A549 (cell line): ENCODE measurements around the gene CPA3. TPM values are rescaled to one million over a fixed set of nuclear protein-coding genes. Genes with fewer than 3 reads are reported as not detected.

Experiments
- ATAC-seq, 2 experiments: fragments of 200-7000 bp in 1 of 2; fragments of >200 bp in 1 of 2; cut with Nextera tagmentation in 1 of 2; cut with Tn5 transposase in 1 of 2; 3 replicates each; pipeline versions ENCODE4 v1.8.0 to v1.9.1; 2018 to 2020; ENCODE audit warnings: mild to moderate bottlenecking in 1 of 2, moderate library complexity in 1 of 2
- CTCF ChIA-PET: fragments of 300-600 bp; sonication (Branson Sonifier 250); formaldehyde crosslinking; extraction: SDS; loops from one replicate; lab custom pipeline; 2021; ENCODE audit warnings: antibody characterized with exemption, inconsistent platforms; lab: Yijun Ruan, JAX
- POLR2A ChIA-PET: fragments of 350-600 bp; formaldehyde crosslinking; extraction: SDS; loops from one replicate; lab custom pipeline; 2021; ENCODE audit warnings: antibody characterized with exemption, inconsistent platforms; lab: Yijun Ruan, JAX
- DNase-seq, 2 experiments: peaks; one replicate each; pipeline versions ENCODE4 v3.0.0 to v3.0.0-alpha.2; 2011 to 2016; ENCODE audit warnings: low read depth in 1 of 2, low spot score in 1 of 2
- FAIRE-seq: peaks from 2 replicates; lab custom pipeline; 2011; peaks lifted over from hg19 to GRCh38; lab: Jason Lieb, UNC
- H3K27ac ChIP-seq, 2 experiments: fragments of >200 bp; sonication (Bioruptor Twin); formaldehyde crosslinking; 3 replicates each; pipeline ENCODE4 v1.5.1; 2016 to 2017
- H3K4me1 ChIP-seq: fragments of >200 bp; sonication (Bioruptor Twin); formaldehyde crosslinking; 3 replicates; pipeline ENCODE4 v1.6.1; 2016
- H3K4me2 ChIP-seq: fragments of >200 bp; sonication (Bioruptor Twin); formaldehyde crosslinking; 3 replicates; pipeline ENCODE4 v1.6.1; 2016
- H3K4me3 ChIP-seq: fragments of >200 bp; sonication (Bioruptor Twin); formaldehyde crosslinking; 3 replicates; pipeline ENCODE4 v1.5.1; 2016
- H3K9me3 ChIP-seq: fragments of >200 bp; sonication (Bioruptor Twin); formaldehyde crosslinking; 3 replicates; pipeline ENCODE4 v1.6.1; 2016
- CBX2 ChIP-seq: fragments of 200-600 bp; sonication (generic); IDR thresholded peaks from 2 replicates; pipeline ENCODE4 v1.6.1; 2016; ENCODE audit warnings: low read depth, mild to moderate bottlenecking, borderline replicate concordance
- CBX8 ChIP-seq: fragments of 200-600 bp; sonication (generic); IDR thresholded peaks from 2 replicates; pipeline ENCODE4 v1.6.1; 2016
- CEBPB ChIP-seq, 2 experiments: fragments of >200 bp in 1 of 2; sonication (Bioruptor Twin) in 1 of 2; formaldehyde crosslinking in 1 of 2; IDR thresholded peaks; 2 replicates each; pipeline ENCODE4 v1.6.1; 2012 to 2016
- CHD2 ChIP-seq: fragments of 150-350 bp; IDR thresholded peaks from 2 replicates; pipeline ENCODE4 v1.6.1; 2014; ENCODE audit warnings: low read length; ENCODE audit not compliant: partially characterized antibody
- CHD4 ChIP-seq: fragments of 200-600 bp; sonication (generic); IDR thresholded peaks from 2 replicates; pipeline ENCODE4 v1.6.1; 2016; ENCODE audit warnings: antibody characterized with exemption, mild to moderate bottlenecking, borderline replicate concordance
- EHF ChIP-seq: fragments of 250-450 bp; sonication (Bioruptor Pico); IDR thresholded peaks from 2 replicates; pipeline ENCODE4 v1.5.0; 2020; ENCODE audit warnings: mild to moderate bottlenecking
- EP300 ChIP-seq, 2 experiments: fragments of >200 bp; sonication (Bioruptor Twin); formaldehyde crosslinking; IDR thresholded peaks; 2 replicates in 1 of 2; 3 replicates in 1 of 2; pipeline ENCODE4 v1.6.1; 2016 to 2017
- ESRRA ChIP-seq: fragments of 150-350 bp; IDR thresholded peaks from 2 replicates; pipeline ENCODE4 v1.6.1; 2014; ENCODE audit warnings: mild to moderate bottlenecking, low read length, borderline replicate concordance
- FOSL2 ChIP-seq, 2 experiments: fragments of 450-650 bp in 1 of 2; fragments of >200 bp in 1 of 2; sonication (Bioruptor Twin) in 1 of 2; formaldehyde crosslinking; IDR thresholded peaks; 2 replicates each; pipeline versions ENCODE4 v1.5.0 to v1.6.1; 2016 to 2020; ENCODE audit warnings: mild to moderate bottlenecking in 1 of 2, moderate library complexity in 1 of 2
- FOXS1 ChIP-seq: fragments of 250-450 bp; sonication (Bioruptor Pico); IDR thresholded peaks from 2 replicates; pipeline ENCODE4 v1.5.0; 2020; ENCODE audit warnings: mild to moderate bottlenecking, moderate library complexity
- GATA3 ChIP-seq: IDR thresholded peaks from 2 replicates; pipeline ENCODE4 v1.6.1; 2012; ENCODE audit warnings: borderline replicate concordance
- HOXB13 ChIP-seq: fragments of 250-450 bp; sonication (Bioruptor Pico); IDR thresholded peaks from 2 replicates; pipeline ENCODE4 v1.5.0; 2020; ENCODE audit warnings: low read depth, mild to moderate bottlenecking, moderate library complexity
- JUN ChIP-seq, 2 experiments: fragments of >200 bp; sonication (Bioruptor Twin); formaldehyde crosslinking; IDR thresholded peaks; 2 replicates in 1 of 2; 3 replicates in 1 of 2; pipeline ENCODE4 v1.6.1; 2016 to 2017
- KDM1A ChIP-seq: fragments of 200-600 bp; sonication (generic); IDR thresholded peaks from 2 replicates; pipeline ENCODE4 v1.6.1; 2016; ENCODE audit warnings: low read depth, mild to moderate bottlenecking
- KDM5A ChIP-seq: fragments of 200-600 bp; sonication (generic); IDR thresholded peaks from 2 replicates; pipeline ENCODE4 v1.6.1; 2016; ENCODE audit warnings: antibody characterized with exemption, mild to moderate bottlenecking
- MYC ChIP-seq: IDR thresholded peaks from 2 replicates; pipeline ENCODE4 v1.6.1; 2012; ENCODE audit warnings: mild to moderate bottlenecking, inconsistent platforms, low read length, improper control_type of control experiment, borderline replicate concordance
- NPAS2 ChIP-seq: fragments of 250-450 bp; sonication (Bioruptor Pico); IDR thresholded peaks from 2 replicates; pipeline ENCODE4 v1.8.0; 2022; ENCODE audit warnings: mild to moderate bottlenecking, moderate library complexity, borderline replicate concordance
- POLR2A ChIP-seq: IDR thresholded peaks from 2 replicates; pipeline ENCODE4 v1.6.1; 2012; ENCODE audit warnings: mild to moderate bottlenecking, low read length
- RAD21 ChIP-seq, 2 experiments: fragments of >200 bp in 1 of 2; sonication (Bioruptor Twin) in 1 of 2; formaldehyde crosslinking in 1 of 2; IDR thresholded peaks in 1 of 2; conservative IDR thresholded peaks in 1 of 2; 2 replicates in 1 of 2; 3 replicates in 1 of 2; pipeline ENCODE4 v1.6.1; 2012 to 2018; ENCODE audit warnings: inconsistent platforms in 1 of 2
- RARB ChIP-seq: fragments of 250-450 bp; sonication (Bioruptor Pico); IDR thresholded peaks from 2 replicates; pipeline ENCODE4 v1.8.0; 2021; ENCODE audit warnings: mild to moderate bottlenecking, moderate library complexity
- RNF2 ChIP-seq: fragments of 200-600 bp; sonication (generic); IDR thresholded peaks from 2 replicates; pipeline ENCODE4 v1.6.1; 2016; ENCODE audit warnings: low read depth, mild to moderate bottlenecking, antibody characterized with exemption, moderate library complexity, borderline replicate concordance
- SMC3 ChIP-seq: fragments of >200 bp; sonication (Bioruptor Twin); formaldehyde crosslinking; IDR thresholded peaks from 3 replicates; pipeline ENCODE4 v1.6.1; 2018; ENCODE audit warnings: inconsistent platforms
- TFCP2L1 ChIP-seq: fragments of 250-450 bp; sonication (Bioruptor Pico); IDR thresholded peaks from 2 replicates; pipeline ENCODE4 v1.5.0; 2021; ENCODE audit warnings: mild to moderate bottlenecking
- TP53 ChIP-seq: fragments of 250-450 bp; sonication (Bioruptor Pico); IDR thresholded peaks from 2 replicates; pipeline ENCODE4 v1.5.0; 2021; ENCODE audit warnings: mild to moderate bottlenecking, moderate library complexity
- ZFP36 ChIP-seq: fragments of 450-650 bp; IDR thresholded peaks from 2 replicates; pipeline ENCODE4 v1.6.1; 2014; ENCODE audit warnings: borderline replicate concordance; ENCODE audit not compliant: partially characterized antibody
- ZNF302 ChIP-seq: fragments of 250-450 bp; sonication (Bioruptor Pico); IDR thresholded peaks from 2 replicates; pipeline ENCODE4 v1.9.0; 2021; ENCODE audit warnings: inconsistent platforms, mild to moderate bottlenecking, moderate library complexity
- ZSCAN20 ChIP-seq: fragments of 250-450 bp; sonication (Bioruptor Pico); IDR thresholded peaks from 2 replicates; pipeline ENCODE4 v1.8.0; 2022; ENCODE audit warnings: mild to moderate bottlenecking, moderate library complexity
- WGBS: methylation state at CpG from one replicate; pipeline ENCODE4 v1.1.6; 2017; ENCODE audit errors: missing lambda C conversion rate; 5-methylcytosine and 5-hydroxymethylcytosine counted together
- polyA plus RNA-seq, 4 experiments: library from polyadenylated mRNA; depleted of rRNA in 3 of 4; stranded (reverse); fragments of >200 nt; fragmentation: RNase III in 1 of 4; extraction: RNeasy Plus Mini Kit Qiagen cat#74134 plus additional on column Dnase treatment in 1 of 4; gene quantifications; 2 replicates in 3 of 4; 3 replicates in 1 of 4; pipeline ENCODE4 v1.2.3, GENCODE V29; 2011 to 2017
- TF ChIP-seq, protein P1 (sequence below): fragments of 250-450 bp; sonication (Bioruptor Pico); IDR thresholded peaks from 2 replicates; pipeline ENCODE4 v1.5.0; 2020; ENCODE audit warnings: low read depth, mild to moderate bottlenecking, moderate library complexity
- TF ChIP-seq, protein P2 (sequence below): IDR thresholded peaks from 2 replicates; pipeline ENCODE4 v1.6.1; 2012
- TF ChIP-seq, protein P3 (sequence below): fragments of >200 bp; sonication (Bioruptor Twin); formaldehyde crosslinking; IDR thresholded peaks from 3 replicates; pipeline ENCODE4 v1.6.1; 2016

CPA3 gene
- polyA plus RNA-seq, 2 of the 4 experiments (the other 2 are of a cell fraction), result not detected

DNA sequence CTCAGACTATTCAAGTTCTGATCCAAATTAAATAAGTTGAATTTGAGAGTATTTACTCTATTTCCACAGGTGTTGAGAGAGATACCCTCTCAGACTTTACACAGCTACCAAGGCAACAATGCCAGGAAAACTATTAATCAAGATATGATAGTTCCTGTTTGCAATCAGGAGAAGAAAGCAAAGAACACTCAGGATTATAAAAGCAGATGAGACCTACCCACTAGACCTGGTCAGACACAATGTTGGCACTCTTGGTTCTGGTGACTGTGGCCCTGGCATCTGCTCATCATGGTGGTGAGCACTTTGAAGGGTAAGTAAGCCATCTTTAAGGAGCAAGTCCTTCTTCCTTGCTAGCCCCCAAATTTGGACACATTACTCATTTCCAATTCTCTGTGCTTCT, 37.5 kb upstream of the CPA3 start, which contains the start of gene CPB1 (continued):
- no peak for TF ChIP-seq ZSCAN20 (CRISPR knock-in tag)
- TF ChIP-seq SMC3, result no peak
- TF ChIP-seq, protein P1, sequence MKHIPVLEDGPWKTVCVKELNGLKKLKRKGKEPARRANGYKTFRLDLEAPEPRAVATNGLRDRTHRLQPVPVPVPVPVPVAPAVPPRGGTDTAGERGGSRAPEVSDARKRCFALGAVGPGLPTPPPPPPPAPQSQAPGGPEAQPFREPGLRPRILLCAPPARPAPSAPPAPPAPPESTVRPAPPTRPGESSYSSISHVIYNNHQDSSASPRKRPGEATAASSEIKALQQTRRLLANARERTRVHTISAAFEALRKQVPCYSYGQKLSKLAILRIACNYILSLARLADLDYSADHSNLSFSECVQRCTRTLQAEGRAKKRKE (CRISPR knock-in tag), result no peak
- no peak for TF ChIP-seq HOXB13 (CRISPR knock-in tag)
- TF ChIP-seq CEBPB (IDR thresholded peaks at IDR 0.05), result no peak
- TF ChIP-seq ESRRA, result no peak
- no peak for TF ChIP-seq RARB (CRISPR knock-in tag)
- no peak for TF ChIP-seq CHD4

DNA sequence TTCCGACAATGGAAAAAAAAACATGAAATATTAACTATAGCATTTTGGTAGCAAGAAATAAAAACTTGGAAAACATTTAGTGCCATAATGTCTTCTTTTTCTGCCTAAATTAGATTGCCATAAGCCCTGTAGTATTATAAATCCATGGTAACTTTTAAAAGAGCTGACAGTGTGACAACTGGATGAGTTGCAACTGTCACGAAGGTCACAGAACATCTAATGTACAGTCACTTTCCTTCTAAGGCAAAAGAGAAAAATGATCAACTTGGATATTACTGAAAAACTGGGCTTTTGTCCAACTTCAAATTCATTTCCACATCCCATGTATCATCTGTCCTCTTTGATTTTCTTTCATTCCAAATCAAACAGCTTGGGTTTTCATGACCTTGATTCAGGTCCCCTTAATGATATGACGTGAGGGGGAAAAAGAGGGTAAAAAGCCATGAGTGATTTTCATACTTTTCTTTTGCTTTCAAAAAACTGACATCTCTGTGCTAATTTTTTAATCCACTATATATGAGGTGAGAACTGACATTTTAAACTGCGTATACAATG, 36.9 kb upstream of the CPA3 start:
- Histone ChIP-seq H3K4me1 (no peaks in the 10 kb centered on the region), H3K9me3 (no peaks in the 10 kb centered on the region), H3K4me2 (no peak overlapping the region), H3K4me3 (no peak overlapping the region), H3K27ac (no peak overlapping the region)
- FAIRE-seq, result peak; percentile 18
- ChIA-PET POLR2A (no interaction called here), CTCF (no interaction called here)
- WGBS, result 62% methylated on average over 4 of the region's 4 CpGs
- no peak for DNase-seq
- ATAC-seq, result no peak
- no peak for TF ChIP-seq RAD21 (conservative IDR thresholded peaks at IDR 0.05 in 1 of 2, IDR thresholded peaks at IDR 0.05 in 1 of 2)
- no peak for TF ChIP-seq GATA3
- TF ChIP-seq, protein P2, sequence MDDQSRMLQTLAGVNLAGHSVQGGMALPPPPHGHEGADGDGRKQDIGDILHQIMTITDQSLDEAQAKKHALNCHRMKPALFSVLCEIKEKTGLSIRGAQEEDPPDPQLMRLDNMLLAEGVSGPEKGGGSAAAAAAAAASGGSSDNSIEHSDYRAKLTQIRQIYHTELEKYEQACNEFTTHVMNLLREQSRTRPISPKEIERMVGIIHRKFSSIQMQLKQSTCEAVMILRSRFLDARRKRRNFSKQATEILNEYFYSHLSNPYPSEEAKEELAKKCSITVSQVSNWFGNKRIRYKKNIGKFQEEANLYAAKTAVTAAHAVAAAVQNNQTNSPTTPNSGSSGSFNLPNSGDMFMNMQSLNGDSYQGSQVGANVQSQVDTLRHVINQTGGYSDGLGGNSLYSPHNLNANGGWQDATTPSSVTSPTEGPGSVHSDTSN, result no peak
- no peak for TF ChIP-seq ZSCAN20 (CRISPR knock-in tag)
- no peak for TF ChIP-seq POLR2A

DNA sequence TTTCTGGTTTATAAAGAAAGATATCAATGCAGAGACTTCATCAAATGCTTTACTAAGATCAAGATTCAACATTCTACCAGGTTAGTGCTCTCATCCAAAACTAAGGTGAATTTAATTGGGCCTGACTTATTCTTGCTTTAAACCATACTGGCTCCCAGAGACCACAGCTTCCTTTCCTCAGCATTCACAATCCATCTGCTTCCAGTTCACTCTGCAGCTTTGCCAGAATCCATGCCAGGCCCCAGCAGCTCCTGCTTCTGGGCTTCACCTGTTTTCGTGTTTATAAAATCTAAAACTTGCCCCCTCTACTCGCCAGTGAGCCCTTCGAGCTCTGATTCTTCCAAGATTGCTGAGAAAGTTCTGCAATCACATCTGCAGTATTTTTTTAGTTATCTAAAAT, 35.2 kb upstream of the CPA3 start:
- ChIA-PET POLR2A (no interaction called here), CTCF (no interaction called here)
- no peak overlapping the region for H3K4me2 ChIP-seq
- ATAC-seq, result no peak
- no peak for FAIRE-seq
- H3K27ac ChIP-seq, result no peak overlapping the region
- TF ChIP-seq KDM5A (no peak), EP300 (IDR thresholded peaks at IDR 0.05) (no peak), MYC (no peak), ZNF302 (no peak), JUN (IDR thresholded peaks at IDR 0.05) (no peak), CBX2 (no peak), NPAS2 (CRISPR knock-in tag) (no peak), TP53 (CRISPR knock-in tag) (no peak), TFCP2L1 (CRISPR knock-in tag) (no peak), ESRRA (no peak), EHF (no peak), RNF2 (no peak), FOSL2 (IDR thresholded peaks at IDR 0.05) (no peak), FOSL2 (CRISPR knock-in tag; IDR thresholded peaks at IDR 0.05) (no peak), ZFP36 (no peak), KDM1A (no peak), CBX8 (no peak), CHD2 (no peak), RARB (CRISPR knock-in tag) (no peak), FOXS1 (CRISPR knock-in tag) (no peak)
- TF ChIP-seq, protein P3, sequence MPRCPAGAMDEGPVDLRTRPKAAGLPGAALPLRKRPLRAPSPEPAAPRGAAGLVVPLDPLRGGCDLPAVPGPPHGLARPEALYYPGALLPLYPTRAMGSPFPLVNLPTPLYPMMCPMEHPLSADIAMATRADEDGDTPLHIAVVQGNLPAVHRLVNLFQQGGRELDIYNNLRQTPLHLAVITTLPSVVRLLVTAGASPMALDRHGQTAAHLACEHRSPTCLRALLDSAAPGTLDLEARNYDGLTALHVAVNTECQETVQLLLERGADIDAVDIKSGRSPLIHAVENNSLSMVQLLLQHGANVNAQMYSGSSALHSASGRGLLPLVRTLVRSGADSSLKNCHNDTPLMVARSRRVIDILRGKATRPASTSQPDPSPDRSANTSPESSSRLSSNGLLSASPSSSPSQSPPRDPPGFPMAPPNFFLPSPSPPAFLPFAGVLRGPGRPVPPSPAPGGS, result no peak
- H3K9me3 ChIP-seq, result no peaks in the 10 kb centered on the region
- no peak overlapping the region for H3K4me3 ChIP-seq
- WGBS, result 39% methylated on average over 3 of the region's 3 CpGs
- no peaks in the 10 kb centered on the region for H3K4me1 ChIP-seq
- DNase-seq, result no peak
